Suprapubic skin (tissue), 4 donors: Measurements from ENCODE around the gene KLHL29. TPM values are rescaled to one million over a fixed set of nuclear protein-coding genes. Genes with fewer than 3 reads are reported as not detected.

Experiments
- DNase-seq, 2 donors: peaks; one replicate each; pipeline ENCODE4 v3.0.0-alpha.2; 2019; ENCODE audit warnings: low spot score in 2 of 2
- H3K27ac ChIP-seq: fragments of 200-600 bp; sonication (generic); one replicate; pipeline ENCODE4 v1.5.1; 2019
- H3K27me3 ChIP-seq: fragments of 200-600 bp; sonication (generic); one replicate; pipeline ENCODE4 v1.5.1; 2019
- H3K36me3 ChIP-seq: fragments of 200-600 bp; sonication (generic); one replicate; pipeline ENCODE4 v1.5.1; 2019
- H3K4me1 ChIP-seq: fragments of 200-600 bp; sonication (generic); one replicate; pipeline ENCODE4 v1.5.1; 2019
- H3K4me3 ChIP-seq: fragments of 200-600 bp; sonication (generic); one replicate; pipeline ENCODE4 v1.5.1; 2019; ENCODE audit warnings: mild to moderate bottlenecking
- H3K9me3 ChIP-seq: fragments of 200-600 bp; sonication (generic); one replicate; pipeline ENCODE4 v1.5.1; 2019
- CTCF ChIP-seq, 2 donors: fragments of 200-600 bp in 1 of 2; fragments of 450-650 bp in 1 of 2; sonication (generic) in 1 of 2; IDR thresholded peaks; one replicate each; pipeline ENCODE4 v1.5.1; 2016 to 2019; ENCODE audit warnings: antibody characterized with exemption in 2 of 2, mild to moderate bottlenecking in 1 of 2, moderate library complexity in 1 of 2
- EP300 ChIP-seq: sonication (generic); formaldehyde crosslinking; IDR thresholded peaks from one replicate; pipeline ENCODE4 v1.6.1; 2017; ENCODE audit warnings: antibody characterized with exemption
- POLR2A ChIP-seq, 2 donors: fragments of 450-650 bp; IDR thresholded peaks; one replicate each; pipeline ENCODE4 v1.6.1; 2017; ENCODE audit warnings: antibody characterized with exemption in 2 of 2, mild to moderate bottlenecking in 2 of 2, moderate library complexity in 2 of 2
- POLR2AphosphoS5 ChIP-seq, 3 donors: sonication (generic); formaldehyde crosslinking; IDR thresholded peaks; one replicate each; pipeline ENCODE4 v1.6.1; 2017; ENCODE audit warnings: antibody characterized with exemption in 3 of 3
- WGBS: methylation state at CpG from one replicate; pipeline ENCODE4 v1.1.5; 2018; 5-methylcytosine and 5-hydroxymethylcytosine counted together
- total RNA-seq, 4 donors: library from RNA; depleted of rRNA; stranded (reverse); fragments of >200 nt; gene quantifications; one replicate each; pipeline ENCODE4 v1.1.0, GENCODE V29; 2016

KLHL29 gene
- total RNA-seq, 4 donors from 2014 or later = 17.1 to 30.8 (median 20.7) TPM

- TF ChIP-seq POLR2A (IDR thresholded peaks at IDR 0.05) (no peak), CTCF (IDR thresholded peaks at IDR 0.05) (no peak), EP300 (no peak), POLR2AphosphoS5 (IDR thresholded peaks at IDR 0.05) (no peak)
- Histone ChIP-seq H3K4me1 (no peaks in the 10 kb centered on the region), H3K27me3 (no peaks in the 10 kb centered on the region), H3K9me3 (no peaks in the 10 kb centered on the region), H3K27ac (no peak overlapping the region), H3K36me3 (no peaks in the 10 kb centered on the region), H3K4me3 (no peak overlapping the region)
- 94% methylated on average over 19 of the region's 20 CpGs for WGBS
- no peak for DNase-seq
These were observed 72.1 kb downstream of the KLHL29 start for GRCh38 chr2:23456881-23457760.

GRCh38 chr2:23457990-23458682 is 73.2 kb downstream of the KLHL29 start:
- H3K36me3 ChIP-seq = no peaks in the 10 kb centered on the region
- DNase-seq = peak in 1 of 2 donors; percentile 52

GRCh38 chr2:23459032-23459431 is 74.1 kb downstream of the KLHL29 start:
- Histone ChIP-seq H3K36me3 (no peaks in the 10 kb centered on the region), H3K9me3 (no peaks in the 10 kb centered on the region), H3K4me1 (no peaks in the 10 kb centered on the region), H3K27me3 (no peaks in the 10 kb centered on the region), H3K27ac (no peak overlapping the region), H3K4me3 (no peak overlapping the region)
- no peak for DNase-seq
- TF ChIP-seq POLR2AphosphoS5 (IDR thresholded peaks at IDR 0.05) (no peak), EP300 (no peak), POLR2A (IDR thresholded peaks at IDR 0.05) (no peak), CTCF (IDR thresholded peaks at IDR 0.05) (no peak)
- 96% methylated on average over 2 of the region's 2 CpGs for WGBS

More at GRCh38 chr2:23457990-23458682, 73.2 kb downstream of the KLHL29 start:
- Histone ChIP-seq H3K4me1 (no peaks in the 10 kb centered on the region), H3K4me3 (no peak overlapping the region), H3K27me3 (no peaks in the 10 kb centered on the region), H3K27ac (no peak overlapping the region), H3K9me3 (no peaks in the 10 kb centered on the region)
- TF ChIP-seq POLR2AphosphoS5 (IDR thresholded peaks at IDR 0.05) = no peak
- TF ChIP-seq CTCF (IDR thresholded peaks at IDR 0.05) = no peak
- TF ChIP-seq EP300 = no peak
- TF ChIP-seq POLR2A (IDR thresholded peaks at IDR 0.05) = no peak
- 77% methylated on average over 13 of the region's 13 CpGs for whole genome bisulfite sequencing

- Histone ChIP-seq H3K27ac (no peak overlapping the region), H3K27me3 (no peaks in the 10 kb centered on the region), H3K36me3 (no peaks in the 10 kb centered on the region), H3K4me3 (no peak overlapping the region), H3K9me3 (no peaks in the 10 kb centered on the region), H3K4me1 (no peaks in the 10 kb centered on the region)
- DNase-seq = no peak
- TF ChIP-seq POLR2AphosphoS5 (IDR thresholded peaks at IDR 0.05) (no peak), POLR2A (IDR thresholded peaks at IDR 0.05) (no peak), EP300 (no peak), CTCF (IDR thresholded peaks at IDR 0.05) (no peak)
- 78% methylated on average over 1 of the region's 1 CpG for WGBS
These were observed 75.2 kb downstream of the KLHL29 start for GRCh38 chr2:23460228-23460627.

DNA sequence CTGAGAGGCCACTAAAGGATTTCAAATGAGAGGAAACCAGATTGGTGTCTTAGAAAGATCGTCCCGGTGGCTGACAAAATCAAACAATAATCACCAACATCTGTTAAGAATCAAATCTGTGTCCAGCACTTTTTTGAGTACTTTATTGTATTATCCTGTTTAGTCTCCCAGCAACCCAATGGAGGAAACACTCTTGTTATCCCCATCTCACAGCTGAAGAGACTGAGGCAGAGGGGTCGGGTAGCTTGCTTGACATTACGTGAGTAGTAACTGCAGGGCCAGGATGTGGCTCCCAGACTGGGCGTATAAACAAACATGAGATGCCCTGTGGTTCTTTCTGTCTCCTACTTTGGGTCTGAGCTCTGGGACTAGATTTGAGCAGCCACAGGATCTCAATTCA is 76.0 kb downstream of the KLHL29 start:
- no peaks in the 10 kb centered on the region for H3K36me3 ChIP-seq
- WGBS = 79% methylated on average over 5 of the region's 5 CpGs
- no peaks in the 10 kb centered on the region for H3K27me3 ChIP-seq
- no peaks in the 10 kb centered on the region for H3K4me1 ChIP-seq
- H3K9me3 ChIP-seq = no peaks in the 10 kb centered on the region
- DNase-seq = no peak
- H3K27ac ChIP-seq = no peak overlapping the region
- TF ChIP-seq POLR2AphosphoS5 (IDR thresholded peaks at IDR 0.05) = no peak
- TF ChIP-seq POLR2A (IDR thresholded peaks at IDR 0.05) = no peak
- TF ChIP-seq CTCF (IDR thresholded peaks at IDR 0.05) = no peak
- no peak for TF ChIP-seq EP300
- no peak overlapping the region for H3K4me3 ChIP-seq
